IPS-15b (cell line): Measurements from ENCODE around the gene MYLK4.

Experiments
- H3K27me3 ChIP-seq: one replicate; pipeline ENCODE4 v1.6.1; 2013; ENCODE audit warnings: low read length; ENCODE audit not compliant: control insufficient read depth, insufficient read depth
- H3K36me3 ChIP-seq: one replicate; pipeline ENCODE4 v1.6.1; 2013; ENCODE audit warnings: low read length; ENCODE audit not compliant: control insufficient read depth, insufficient read depth
- H3K4me1 ChIP-seq: one replicate; pipeline ENCODE4 v1.6.1; 2013; ENCODE audit warnings: mild to moderate bottlenecking, low read length; ENCODE audit not compliant: control insufficient read depth, insufficient read depth
- H3K4me3 ChIP-seq: one replicate; pipeline ENCODE4 v1.5.1; 2013; ENCODE audit warnings: low read depth, low read length
- H3K9ac ChIP-seq: one replicate; pipeline ENCODE4 v1.6.1; 2013; ENCODE audit warnings: low read depth, mild to moderate bottlenecking, low read length
- H3K9me3 ChIP-seq: one replicate; pipeline ENCODE4 v1.6.1; 2013; ENCODE audit warnings: mild to moderate bottlenecking, low read length; ENCODE audit not compliant: control insufficient read depth, insufficient read depth

The MYLK4 gene

DNA sequence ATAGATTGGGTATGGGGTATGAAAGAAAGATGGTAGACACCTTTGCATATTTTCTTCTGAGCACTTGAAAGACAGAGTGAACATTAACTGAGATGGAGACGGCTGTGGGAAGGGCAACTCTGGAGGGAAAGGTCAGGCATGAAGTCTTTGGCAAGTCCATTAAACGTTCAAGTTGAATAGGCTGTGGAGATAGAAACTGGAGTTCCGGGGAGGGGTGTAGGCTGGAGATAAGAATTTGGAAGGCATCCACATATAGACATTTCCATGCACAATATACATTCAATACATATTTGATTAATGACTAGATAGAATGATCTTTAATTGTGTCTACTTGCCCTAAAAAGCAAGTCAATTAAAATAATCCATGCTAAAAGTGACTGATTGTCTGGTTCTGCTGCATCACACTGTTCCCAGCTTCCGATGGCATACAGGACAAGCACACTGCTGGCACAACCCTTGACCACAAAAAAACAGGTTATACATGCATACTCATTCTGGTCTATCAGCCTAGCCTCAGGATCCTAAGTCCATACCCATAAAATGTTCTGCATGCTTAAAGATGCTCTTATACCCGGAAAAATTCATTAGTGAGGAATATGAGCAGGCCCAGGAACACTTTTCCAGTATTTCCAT lies 1.9 kb upstream of the MYLK4 start:
- H3K27me3 ChIP-seq = no peaks in the 10 kb centered on the region
- no peaks in the 10 kb centered on the region for H3K9me3 ChIP-seq
- H3K4me1 ChIP-seq = no peaks in the 10 kb centered on the region
- no peaks in the 10 kb centered on the region for H3K36me3 ChIP-seq
- H3K9ac ChIP-seq = no peak overlapping the region
- no peak overlapping the region for H3K4me3 ChIP-seq

- Histone ChIP-seq H3K9me3 (no peaks in the 10 kb centered on the region), H3K4me3 (no peak overlapping the region), H3K27me3 (no peaks in the 10 kb centered on the region), H3K4me1 (no peaks in the 10 kb centered on the region), H3K9ac (no peak overlapping the region), H3K36me3 (no peaks in the 10 kb centered on the region)
Measured at GRCh38 chr6:2751871-2752270, 1.1 kb upstream of the MYLK4 start.

DNA sequence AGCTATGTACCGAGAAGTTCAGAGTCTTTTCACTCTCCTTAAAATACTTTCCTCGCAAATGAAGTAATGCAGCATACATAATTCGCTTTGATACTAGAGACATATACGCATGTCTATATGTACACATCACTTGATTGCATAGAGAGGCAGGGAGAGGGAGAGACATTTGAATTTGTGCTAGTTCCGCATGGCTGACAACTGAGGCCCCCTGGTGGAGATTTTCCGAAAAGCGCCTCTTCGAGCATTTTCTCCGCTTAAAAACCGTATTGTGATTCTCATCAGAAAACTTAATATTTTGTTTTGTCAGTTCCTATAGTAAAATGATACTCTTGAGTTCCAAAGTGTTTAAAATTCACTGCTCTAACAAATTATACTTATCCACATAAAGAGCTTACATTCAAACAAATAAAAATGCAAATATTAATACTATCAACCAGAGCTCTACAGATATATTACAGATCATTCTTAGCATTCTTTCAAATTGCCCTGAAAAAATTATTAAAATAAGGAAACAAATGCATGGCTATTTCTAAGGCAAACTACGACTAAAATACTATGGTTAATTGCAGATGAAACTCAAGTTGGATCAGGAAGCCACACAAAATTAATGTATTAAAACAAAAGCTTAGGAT lies 637 bp downstream of the MYLK4 start:
- Histone ChIP-seq H3K9me3 (no peaks in the 10 kb centered on the region), H3K27me3 (no peaks in the 10 kb centered on the region), H3K4me3 (no peak overlapping the region), H3K9ac (no peak overlapping the region), H3K4me1 (no peaks in the 10 kb centered on the region), H3K36me3 (no peaks in the 10 kb centered on the region)

DNA sequence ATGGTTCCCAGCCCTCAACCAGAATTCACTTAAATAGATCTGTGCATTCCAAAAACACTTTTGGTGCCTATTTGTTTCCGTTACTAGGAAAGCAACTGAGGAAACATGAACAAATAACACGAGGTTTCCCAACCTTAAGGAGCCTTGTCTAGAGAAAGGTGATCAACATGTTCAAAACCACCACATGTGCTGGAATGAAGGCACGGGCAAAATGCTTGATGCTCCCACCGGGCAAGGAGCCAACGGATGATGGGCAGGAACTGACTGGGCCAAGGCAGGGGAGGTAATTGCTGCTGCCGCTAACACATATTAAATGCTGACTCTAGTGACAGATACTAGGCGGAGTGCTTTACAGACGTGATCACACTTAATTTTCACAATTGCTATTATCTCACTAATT lies 2.5 kb downstream of the MYLK4 start:
- H3K27me3 ChIP-seq = no peaks in the 10 kb centered on the region
- no peaks in the 10 kb centered on the region for H3K9me3 ChIP-seq
- H3K4me1 ChIP-seq = no peaks in the 10 kb centered on the region
- H3K9ac ChIP-seq = no peak overlapping the region
- H3K36me3 ChIP-seq = no peaks in the 10 kb centered on the region
- no peak overlapping the region for H3K4me3 ChIP-seq

DNA sequence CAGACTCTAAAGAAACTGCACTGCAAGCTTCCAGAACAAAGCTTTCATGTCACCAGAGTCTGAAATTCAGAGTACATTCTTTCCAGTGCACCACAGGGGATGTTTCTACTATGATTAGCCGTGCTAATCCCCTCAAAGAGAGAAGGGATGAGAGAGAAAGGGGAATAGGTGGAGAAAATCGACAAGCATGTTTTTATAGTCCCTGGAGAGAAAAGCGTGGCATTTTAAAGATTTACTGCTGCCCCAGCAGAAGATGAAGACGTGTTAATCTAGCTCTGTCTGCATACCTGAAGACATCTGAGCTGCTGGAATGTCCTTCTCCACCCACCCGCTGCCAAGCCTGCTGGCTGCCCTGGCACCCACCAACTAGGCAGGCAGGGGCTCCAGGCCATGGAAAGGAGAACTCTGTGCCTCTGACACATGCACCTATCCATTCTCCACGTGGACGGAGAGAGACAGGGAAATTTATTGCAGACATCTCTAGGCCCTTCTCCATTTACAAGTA lies 4.1 kb downstream of the MYLK4 start:
- Histone ChIP-seq H3K4me1 (no peaks in the 10 kb centered on the region), H3K4me3 (no peak overlapping the region), H3K9me3 (no peaks in the 10 kb centered on the region), H3K36me3 (no peaks in the 10 kb centered on the region), H3K9ac (no peak overlapping the region), H3K27me3 (no peaks in the 10 kb centered on the region)

- no peak overlapping the region for H3K9ac ChIP-seq
- H3K4me3 ChIP-seq = no peak overlapping the region
- no peaks in the 10 kb centered on the region for H3K4me1 ChIP-seq
- H3K36me3 ChIP-seq = no peaks in the 10 kb centered on the region
- no peaks in the 10 kb centered on the region for H3K27me3 ChIP-seq
- no peaks in the 10 kb centered on the region for H3K9me3 ChIP-seq
Measured at GRCh38 chr6:2745246-2745645, 5.5 kb downstream of the MYLK4 start.

- H3K4me1 ChIP-seq = no peaks in the 10 kb centered on the region
- no peak overlapping the region for H3K4me3 ChIP-seq
- H3K27me3 ChIP-seq = no peaks in the 10 kb centered on the region
- no peaks in the 10 kb centered on the region for H3K36me3 ChIP-seq
- no peaks in the 10 kb centered on the region for H3K9me3 ChIP-seq
- no peak overlapping the region for H3K9ac ChIP-seq
Measured at GRCh38 chr6:2744778-2745177, 5.9 kb downstream of the MYLK4 start.

DNA sequence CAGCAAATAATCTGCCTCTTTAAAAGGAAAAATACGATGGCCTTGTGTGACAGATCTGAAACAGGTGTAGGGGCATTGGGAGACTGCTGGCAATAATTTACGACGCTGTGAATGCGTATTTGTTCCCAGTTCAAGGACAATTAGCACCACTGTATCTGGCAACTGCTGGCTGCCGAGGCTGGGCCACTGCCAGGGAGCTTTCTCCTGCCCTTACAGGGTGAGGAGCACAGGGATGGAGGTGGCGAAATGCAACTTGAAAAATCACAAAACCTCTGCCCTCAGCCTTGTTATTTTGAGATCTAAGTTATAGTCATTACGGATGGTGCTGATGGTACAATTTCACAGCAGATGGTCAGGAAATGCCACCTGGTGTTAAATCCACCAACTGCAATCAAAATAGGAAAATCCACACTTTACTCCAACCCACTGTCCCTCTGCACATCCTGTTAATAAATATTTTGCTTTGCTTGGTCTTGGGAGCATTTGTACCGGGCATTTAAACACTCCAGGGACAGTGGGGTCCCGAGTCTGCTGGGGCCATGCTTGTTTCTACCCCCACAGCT lies 6.4 kb downstream of the MYLK4 start:
- H3K9ac ChIP-seq = no peak overlapping the region
- H3K27me3 ChIP-seq = no peaks in the 10 kb centered on the region
- H3K4me1 ChIP-seq = no peaks in the 10 kb centered on the region
- H3K4me3 ChIP-seq = no peak overlapping the region
- no peaks in the 10 kb centered on the region for H3K36me3 ChIP-seq
- no peaks in the 10 kb centered on the region for H3K9me3 ChIP-seq

DNA sequence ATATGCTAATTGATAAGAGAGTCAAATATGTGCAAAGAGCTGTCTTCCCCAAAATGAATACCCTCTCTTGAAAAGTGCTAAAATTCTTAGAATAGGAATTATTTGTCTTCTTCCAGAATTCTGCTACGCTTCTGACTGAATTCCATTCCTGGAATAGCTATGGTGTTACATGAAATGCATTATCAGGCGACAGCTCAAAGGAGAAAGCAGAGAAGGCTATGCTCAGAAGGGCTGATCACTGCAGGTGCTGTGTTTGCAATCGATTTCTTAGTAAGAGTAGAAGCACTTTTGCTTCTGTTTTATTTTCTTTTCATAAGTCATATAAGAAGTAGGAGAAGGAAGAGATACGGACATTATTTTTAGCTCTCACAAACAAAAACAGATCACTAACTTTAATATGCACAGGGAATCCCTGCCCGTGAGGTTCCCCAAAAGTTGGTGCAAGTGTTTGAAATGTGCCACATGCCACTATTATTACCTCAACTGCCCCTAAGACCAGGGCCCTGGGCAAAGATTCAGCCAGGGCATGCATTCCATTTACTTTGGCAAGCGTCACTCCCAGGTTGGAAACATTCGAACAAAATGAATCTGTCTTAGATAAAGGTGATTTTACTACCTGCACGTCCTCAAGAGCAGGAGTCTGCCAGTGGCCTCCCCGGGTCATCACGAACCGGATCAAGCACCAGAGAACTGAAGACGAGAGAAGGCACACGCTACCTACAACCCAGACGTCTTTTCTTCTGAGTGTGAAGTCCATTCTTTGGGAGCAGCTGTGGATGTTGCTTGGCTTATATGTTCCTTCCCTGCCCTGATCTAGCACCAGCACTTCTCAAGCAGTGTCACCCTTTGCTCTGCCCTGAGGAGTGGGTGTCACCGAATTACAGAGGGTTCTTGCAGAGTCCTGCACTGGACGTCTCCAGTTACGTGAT lies 7.2 kb downstream of the MYLK4 start:
- Histone ChIP-seq H3K4me3 (no peak overlapping the region), H3K9me3 (no peaks in the 10 kb centered on the region), H3K4me1 (no peaks in the 10 kb centered on the region), H3K9ac (no peak overlapping the region), H3K27me3 (no peaks in the 10 kb centered on the region), H3K36me3 (no peaks in the 10 kb centered on the region)

DNA sequence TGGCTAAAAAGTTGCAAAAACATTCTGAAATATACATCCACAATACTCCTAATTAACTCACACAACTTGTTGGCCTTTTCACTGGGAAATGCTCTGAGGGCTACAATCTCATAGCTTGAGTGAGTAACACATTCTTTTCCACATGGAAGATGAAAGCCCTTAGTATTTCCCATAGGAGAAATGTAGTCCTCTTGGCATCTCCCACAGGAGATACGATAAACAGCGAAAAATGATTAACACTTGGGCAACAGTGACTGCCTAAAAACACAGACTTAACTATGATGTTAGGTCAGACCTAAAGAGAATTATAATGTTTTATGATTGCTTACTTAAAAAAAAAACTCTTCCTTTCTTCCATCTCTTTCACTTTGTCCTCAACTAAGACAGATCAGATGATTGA lies 9.0 kb downstream of the MYLK4 start:
- H3K9me3 ChIP-seq = no peaks in the 10 kb centered on the region
- H3K27me3 ChIP-seq = no peaks in the 10 kb centered on the region
- H3K9ac ChIP-seq = no peak overlapping the region
- no peaks in the 10 kb centered on the region for H3K4me1 ChIP-seq
- no peaks in the 10 kb centered on the region for H3K36me3 ChIP-seq
- H3K4me3 ChIP-seq = no peak overlapping the region

DNA sequence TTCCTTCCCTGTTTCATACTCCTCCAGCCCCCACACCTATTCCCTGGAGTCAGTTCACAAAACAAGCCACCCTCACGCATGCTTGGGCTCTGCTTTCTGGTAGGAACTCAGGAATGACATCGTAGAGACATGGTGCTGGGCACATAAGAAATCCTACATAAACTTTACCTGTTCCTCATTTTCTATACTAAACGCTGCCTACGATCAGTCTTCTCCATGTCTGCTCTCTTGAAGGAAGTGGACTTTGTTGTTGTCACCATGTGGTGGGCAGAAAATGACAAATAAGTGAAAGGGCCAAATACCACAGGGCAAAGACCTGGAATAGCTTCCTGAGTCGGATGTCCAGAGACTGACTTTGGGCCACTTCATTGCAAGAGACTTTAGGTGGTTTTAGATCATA lies 10.1 kb downstream of the MYLK4 start:
- Histone ChIP-seq H3K9ac (no peak overlapping the region), H3K4me1 (peaks cover under 1% of the 10 kb centered on the region), H3K27me3 (no peaks in the 10 kb centered on the region), H3K4me3 (no peak overlapping the region), H3K36me3 (no peaks in the 10 kb centered on the region), H3K9me3 (no peaks in the 10 kb centered on the region)
